Psoas muscle (tissue), 8 donors: ENCODE data around the gene HDLBP. TPM values are rescaled to one million over a fixed set of nuclear protein-coding genes. Genes with fewer than 3 reads are reported as not detected.

Source experiments
- ATAC-seq, 4 donors: fragments of 200-7000 bp; cut with Tn5 transposase; one replicate each; pipeline ENCODE4 v1.9.1; 2020; ENCODE audit warnings: moderate library complexity in 3 of 4, mild to moderate bottlenecking in 2 of 4
- DNase-seq, 2 donors: peaks; one replicate each; pipeline ENCODE4 v3.0.0-alpha.2; 2020
- H3K27ac ChIP-seq: fragments of 200-600 bp; one replicate; pipeline ENCODE4 v1.8.0; 2022
- H3K27me3 ChIP-seq, 3 donors: fragments of 200-600 bp in 1 of 3; one replicate each; pipeline versions ENCODE4 v1.6.1 to v1.8.0; 2013 to 2022; ENCODE audit warnings: low read length in 2 of 3, mild to moderate bottlenecking in 2 of 3, moderate library complexity in 1 of 3; ENCODE audit not compliant: insufficient read depth in 3 of 3
- H3K36me3 ChIP-seq, 2 donors: fragments of 200-600 bp in 1 of 2; one replicate each; pipeline versions ENCODE4 v1.6.1 to v1.8.0; 2013 to 2022; ENCODE audit warnings: low read depth in 1 of 2, mild to moderate bottlenecking in 1 of 2, moderate library complexity in 1 of 2; ENCODE audit not compliant: insufficient read depth in 1 of 2
- H3K4me1 ChIP-seq: fragments of 200-600 bp; one replicate; pipeline ENCODE4 v1.8.0; 2022
- H3K4me3 ChIP-seq: fragments of 200-600 bp; one replicate; pipeline ENCODE4 v1.8.0; 2022; ENCODE audit warnings: mild to moderate bottlenecking
- H3K9me3 ChIP-seq: fragments of 200-600 bp; one replicate; pipeline ENCODE4 v1.8.0; 2022
- WGBS, 3 donors: extraction: QIAGEN DNeasy Blood & Tissue Kit; methylation state at CpG; one replicate each; pipeline versions ENCODE4 v1.1.6 to v1.1.7; 2013; 5-methylcytosine and 5-hydroxymethylcytosine counted together
- intact Hi-C, 2 donors: fragments of 100-400 bp; cut with DNase I; formaldehyde crosslinking; loops; one replicate each; pipeline versions ENCODE4 v1.11.0 to v1.14.2; 2022
- polyA plus RNA-seq, 3 donors: library from polyadenylated mRNA; stranded (reverse); fragments of 200-250 nt; gene quantifications; one replicate each; pipeline ENCODE4 v1.2.3, GENCODE V29; 2013
- total RNA-seq, 4 donors: library from RNA; stranded (reverse); fragmentation: NEBNext Ultra II Directional in 2 of 4; extraction: Animal tissue kit (Norgen Biotek cat#: 25700) in 2 of 4; gene quantifications; one replicate each; pipeline versions ENCODE4 v1.2.1 to v1.2.4, GENCODE V29; 2021 to 2023
- TF ChIP-seq, protein P1 (sequence below): fragments of 200-600 bp; IDR thresholded peaks from one replicate; pipeline ENCODE4 v1.8.0; 2022; ENCODE audit warnings: antibody characterized with exemption
- donor health status: healthy with polysubstance abuse.
- donor health status: DM: no; HTN: no; CAD: no; lungs with moderate emphysema.
- donor health status: Bipolar disorder and iron deficiency.
- donor health status: healthy.
- donor health status: DM: yes; HTN: yes; CAD: no.
- donor health status: DM: no; HTN: no; CAD: no.
- donor health status: DM: no; HTN: no; CAD: no.
- donor health status: DM: yes; HTN: yes; CAD: no.

Gene HDLBP
- total and polyA plus RNA-seq, 7 donors = 264 to 526 (median 421) TPM

- Histone ChIP-seq H3K27ac (no peak overlapping the region), H3K4me3 (no peak overlapping the region), H3K36me3 (peaks cover 0 to 12% of the 10 kb centered on the region in 2 donors), H3K4me1 (peaks cover 24% of the 10 kb centered on the region), H3K27me3 (no peaks in the 10 kb centered on the region), H3K9me3 (no peaks in the 10 kb centered on the region)
- intact Hi-C loops = loop anchor here (5.0 kb wide), 2 partner anchors 41 to 149 kb away; partner anchors contain the start of genes HDLBP (in 1 of the 2), SEPTIN2 (in 1 of the 2) and STK25 (in 1 of the 2)
- WGBS, 3 donors = 86 to 94% (median 87%) methylated on average over 5 of the region's 5 CpGs
- no peak for ATAC-seq
- TF ChIP-seq, protein P1, sequence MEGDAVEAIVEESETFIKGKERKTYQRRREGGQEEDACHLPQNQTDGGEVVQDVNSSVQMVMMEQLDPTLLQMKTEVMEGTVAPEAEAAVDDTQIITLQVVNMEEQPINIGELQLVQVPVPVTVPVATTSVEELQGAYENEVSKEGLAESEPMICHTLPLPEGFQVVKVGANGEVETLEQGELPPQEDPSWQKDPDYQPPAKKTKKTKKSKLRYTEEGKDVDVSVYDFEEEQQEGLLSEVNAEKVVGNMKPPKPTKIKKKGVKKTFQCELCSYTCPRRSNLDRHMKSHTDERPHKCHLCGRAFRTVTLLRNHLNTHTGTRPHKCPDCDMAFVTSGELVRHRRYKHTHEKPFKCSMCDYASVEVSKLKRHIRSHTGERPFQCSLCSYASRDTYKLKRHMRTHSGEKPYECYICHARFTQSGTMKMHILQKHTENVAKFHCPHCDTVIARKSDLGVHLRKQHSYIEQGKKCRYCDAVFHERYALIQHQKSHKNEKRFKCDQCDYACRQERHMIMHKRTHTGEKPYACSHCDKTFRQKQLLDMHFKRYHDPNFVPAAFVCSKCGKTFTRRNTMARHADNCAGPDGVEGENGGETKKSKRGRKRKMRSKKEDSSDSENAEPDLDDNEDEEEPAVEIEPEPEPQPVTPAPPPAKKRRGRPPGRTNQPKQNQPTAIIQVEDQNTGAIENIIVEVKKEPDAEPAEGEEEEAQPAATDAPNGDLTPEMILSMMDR = no peak
- DNase-seq = no peak
Observed at GRCh38 chr2:241358470-241358869, 43.0 kb upstream of the HDLBP start.

- peak overlapping the region; percentile 75 for H3K4me3 ChIP-seq
- TF ChIP-seq, protein P1 = no peak
- no peak for ATAC-seq
- peaks cover 15% of the 10 kb centered on the region for H3K4me1 ChIP-seq
- peaks cover 0 to 22% of the 10 kb centered on the region in 2 donors for H3K36me3 ChIP-seq
- intact Hi-C loops = loop anchor here (5.0 kb wide), 2 partner anchors 40 to 150 kb away; partner anchors contain the start of genes HDLBP (in 1 of the 2), SEPTIN2 (in 1 of the 2) and STK25 (in 1 of the 2)
- no peaks in the 10 kb centered on the region for H3K9me3 ChIP-seq
- no peaks in the 10 kb centered on the region for H3K27me3 ChIP-seq
- DNase-seq = no peak
- H3K27ac ChIP-seq = no peak overlapping the region
- WGBS, 3 donors = 43 to 58% (median 45%) methylated on average over 3 of the region's 3 CpGs
Observed at GRCh38 chr2:241357531-241357930, 42.1 kb upstream of the HDLBP start.

DNA sequence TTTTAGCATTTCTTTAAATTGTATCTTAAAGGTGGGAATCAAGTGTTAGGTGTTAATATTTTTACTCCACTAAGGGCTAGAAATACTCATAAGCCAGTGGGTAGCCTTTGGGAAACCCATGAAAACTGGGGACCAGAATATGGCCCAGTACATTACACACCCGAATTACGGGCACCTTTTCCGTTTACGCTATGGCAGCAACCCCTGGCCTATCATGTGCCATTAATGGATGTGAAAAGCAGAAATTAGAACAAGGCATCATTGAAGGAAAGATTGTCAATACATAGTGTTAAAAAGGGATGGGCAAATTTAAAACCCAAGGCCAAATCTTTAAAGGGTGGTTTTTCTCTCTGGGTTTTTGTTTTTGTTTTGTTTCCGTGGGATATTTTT is 41.4 kb upstream of the HDLBP start:
- no peak for ATAC-seq
- DNase-seq = no peak
- WGBS, 3 donors = 11 to 14% (median 12%) methylated on average over 5 of the region's 5 CpGs
- TF ChIP-seq, protein P1 = no peak
- intact Hi-C loops = loop anchor here (5.0 kb wide), 2 partner anchors 40 to 150 kb away; partner anchors contain the start of genes HDLBP (in 1 of the 2), SEPTIN2 (in 1 of the 2) and STK25 (in 1 of the 2)
- H3K4me3 ChIP-seq = peak overlapping the region; percentile 75
- H3K9me3 ChIP-seq = no peaks in the 10 kb centered on the region
- peak overlapping the region; percentile 90 for H3K27ac ChIP-seq
- H3K4me1 ChIP-seq = peaks cover 15% of the 10 kb centered on the region
- H3K27me3 ChIP-seq = no peaks in the 10 kb centered on the region
- peaks cover 0 to 28% of the 10 kb centered on the region in 2 donors for H3K36me3 ChIP-seq

DNA sequence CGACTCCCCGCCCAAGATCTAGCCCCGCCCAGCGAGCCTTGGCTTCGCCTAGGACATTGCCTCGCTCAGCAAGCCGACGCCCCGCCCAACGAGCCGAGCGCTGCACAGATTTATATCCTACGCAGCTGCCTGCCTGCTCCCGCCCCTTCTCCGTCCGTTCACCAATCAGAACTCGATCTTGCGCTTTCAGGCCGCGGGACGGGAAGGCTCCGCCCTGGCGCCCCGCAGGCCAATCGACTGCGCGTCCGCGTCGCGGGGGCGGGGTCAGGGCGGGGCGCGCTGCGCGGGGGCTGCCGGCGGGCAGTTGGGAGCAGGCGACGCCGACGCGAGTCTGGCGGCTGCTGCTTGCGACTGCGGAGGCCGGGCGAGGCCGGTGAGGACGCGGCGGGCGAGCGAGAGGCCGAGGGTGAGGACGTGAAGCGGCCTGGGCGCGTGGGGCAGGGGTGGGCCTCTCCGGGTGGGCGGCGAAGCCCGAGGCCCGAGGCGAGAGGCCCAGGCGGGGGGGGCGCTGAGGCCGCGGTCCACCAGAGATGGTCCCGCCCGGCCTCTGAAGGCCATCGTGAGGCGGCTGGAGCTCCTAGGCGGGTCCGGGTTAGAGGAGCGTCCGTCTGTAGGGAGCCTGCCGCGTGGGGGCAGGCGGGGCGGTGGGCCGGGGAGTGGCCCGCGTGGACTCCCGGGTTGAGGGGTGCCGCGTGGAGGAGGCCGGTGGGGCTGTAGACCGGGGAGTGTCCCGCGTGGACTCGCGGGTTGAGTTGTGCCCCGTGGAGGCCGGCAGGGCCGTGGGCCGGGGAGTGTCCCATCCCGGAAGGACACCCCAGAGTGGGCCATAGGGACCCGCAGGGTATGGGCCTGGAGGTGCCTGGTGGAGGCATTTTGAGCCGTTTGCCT is 40.8 kb upstream of the HDLBP start, which contains the start of gene FARP2:
Gene FARP2, plus strand, starts transcription at position 303 of the 888 bp plus-strand sequence. CDS start 16,823 bp downstream, outside the sequence.
- peaks cover 15% of the 10 kb centered on the region for H3K4me1 ChIP-seq
- TF ChIP-seq, protein P1 = no peak
- intact Hi-C loops = loop anchor here (5.0 kb wide), 2 partner anchors 39 to 151 kb away; partner anchors contain the start of genes HDLBP (in 1 of the 2), SEPTIN2 (in 1 of the 2) and STK25 (in 1 of the 2)
- H3K4me3 ChIP-seq = peak within 1 kb of the TSS; percentile 75
- peak within 1 kb of the TSS; percentile 90 for H3K27ac ChIP-seq
- ATAC-seq (peak; percentile 90 to 93 (median 92)), DNase-seq (peak; percentile 99 to 100)
- no peaks in the 10 kb centered on the region for H3K9me3 ChIP-seq
- H3K36me3 ChIP-seq = peaks cover 3 to 35% of the 10 kb centered on the region in 2 donors
- 0 to 1% (median 0%) methylated on average over 57 to 100 of the region's 101 CpGs for WGBS, 3 donors
- no peaks in the 10 kb centered on the region for H3K27me3 ChIP-seq
